CD4-positive, alpha-beta T cell (primary cell): Measurements from ENCODE around the gene CCDC85B. TPM values are rescaled to one million over a fixed set of nuclear protein-coding genes. Genes with fewer than 3 reads are reported as not detected.

Experiments
- ATAC-seq: fragments of 200-7000 bp; cut with Tn5 transposase; one replicate; pipeline ENCODE4 v1.10.0; 2022; ENCODE audit warnings: mild to moderate bottlenecking; ENCODE audit not compliant: poor library complexity
- CTCF ChIA-PET: fragments of 350-600 bp; sonication (Branson Sonifier 250); formaldehyde crosslinking; loops from one replicate; lab custom pipeline; 2021; ENCODE audit warnings: antibody characterized with exemption, inconsistent platforms; lab: Charles Lee
- POLR2A ChIA-PET: fragments of 350-600 bp; sonication (Branson Sonifier 250); formaldehyde crosslinking; loops from one replicate; lab custom pipeline; 2021; ENCODE audit warnings: antibody characterized with exemption, inconsistent platforms; lab: Charles Lee
- DNase-seq, 14 experiments: peaks; one replicate each; pipeline ENCODE4 v3.0.0-alpha.2; 2013 to 2020; ENCODE audit warnings: mixed read lengths in 2 of 14
- H3K27ac ChIP-seq, 2 donors: one replicate each; pipeline versions ENCODE4 v1.5.1 to v1.7.0; 2013; ENCODE audit warnings: low read length in 2 of 2, low read depth in 1 of 2, mild to moderate bottlenecking in 1 of 2
- H3K27me3 ChIP-seq, 2 experiments: 1 replicate in 1 of 2; 2 replicates in 1 of 2; pipeline versions ENCODE4 v1.6.1 to v1.7.0; 2013; ENCODE audit warnings: low read length in 2 of 2, control low read depth in 1 of 2, mild to moderate bottlenecking in 1 of 2, moderate library complexity in 1 of 2; ENCODE audit not compliant: insufficient read depth in 2 of 2, control insufficient read depth in 1 of 2
- H3K36me3 ChIP-seq: one replicate; pipeline ENCODE4 v1.6.1; 2013; ENCODE audit warnings: low read length, control low read depth; ENCODE audit not compliant: insufficient read depth
- H3K4me1 ChIP-seq: one replicate; pipeline ENCODE4 v1.6.1; 2013; ENCODE audit warnings: low read length, control low read depth; ENCODE audit not compliant: insufficient read depth
- H3K4me3 ChIP-seq: one replicate; pipeline ENCODE4 v1.5.1; 2013; ENCODE audit warnings: mild to moderate bottlenecking, low read length, moderate library complexity
- H3K9me3 ChIP-seq, 2 experiments: 1 replicate in 1 of 2; 2 replicates in 1 of 2; pipeline versions ENCODE4 v1.6.1 to v1.7.0; 2013; ENCODE audit warnings: low read length in 2 of 2, mild to moderate bottlenecking in 2 of 2, control low read depth in 1 of 2, moderate library complexity in 1 of 2; ENCODE audit not compliant: control insufficient read depth in 1 of 2, insufficient read depth in 1 of 2
- H3K27ac Mint-ChIP-seq: one replicate; pipeline ENCODE4 v1.8.0; 2020; ENCODE audit warnings: mixed read lengths
- H3K27me3 Mint-ChIP-seq: one replicate; pipeline ENCODE4 v1.8.0; 2021; ENCODE audit warnings: mixed read lengths
- H3K36me3 Mint-ChIP-seq: one replicate; pipeline ENCODE4 v1.8.0; 2021; ENCODE audit warnings: low read depth, mixed read lengths
- H3K4me1 Mint-ChIP-seq: one replicate; pipeline ENCODE4 v1.8.0; 2021; ENCODE audit warnings: low read depth, mixed read lengths
- H3K4me3 Mint-ChIP-seq: one replicate; pipeline ENCODE4 v1.8.0; 2020; ENCODE audit warnings: mild to moderate bottlenecking, mixed read lengths
- H3K9me3 Mint-ChIP-seq: one replicate; pipeline ENCODE4 v1.8.0; 2020; ENCODE audit warnings: mixed read lengths
- CTCF ChIP-seq: fragments of 200-600 bp; IDR thresholded peaks from one replicate; pipeline ENCODE4 v1.8.0; 2022; ENCODE audit warnings: antibody characterized with exemption, mild to moderate bottlenecking
- intact Hi-C, 2 experiments: fragments of 100-400 bp; cut with DNase I in 1 of 2; cut with micrococcal nuclease in 1 of 2; formaldehyde crosslinking; loops; one replicate each; pipeline versions ENCODE4 v1.15.1 to v1.9.0; 2023 to 2025; cut with DNase I, micrococcal nuclease
- total RNA-seq, 174 experiments: library from RNA in 2 of 174; stranded (reverse) in 2 of 174; gene quantifications; one replicate each; pipeline ENCODE4 v1.2.3 and lab custom pipeline; 2021 to 2026

Gene CCDC85B
- total RNA-seq, 2 experiments from 2014 or later: 23.1 to 25.8 TPM

DNA sequence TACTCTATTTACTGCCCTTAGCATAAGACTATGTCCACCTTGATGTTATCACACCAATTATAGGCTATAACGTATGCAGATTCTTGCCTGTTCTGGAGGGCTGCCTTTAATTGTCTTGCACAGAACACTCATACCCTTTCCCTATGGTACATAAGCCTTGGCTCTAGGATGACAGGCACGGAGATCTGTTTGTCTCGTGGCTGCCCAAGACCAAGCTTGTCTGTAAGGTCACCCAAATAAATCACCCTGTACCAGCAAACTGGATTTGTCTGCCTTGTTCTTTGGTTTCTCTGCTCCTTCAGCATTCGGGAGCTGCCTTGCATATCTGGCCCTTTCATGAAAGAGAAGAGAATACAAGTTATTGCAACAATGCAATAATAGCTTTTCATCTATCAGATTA is 47.3 kb downstream of the CCDC85B start:
- no peaks in the 10 kb centered on the region for H3K36me3 Mint-ChIP-seq
- intact Hi-C loops: no loop called here
- no peak overlapping the region for H3K27ac ChIP-seq
- no peak overlapping the region for H3K4me3 Mint-ChIP-seq
- no peaks in the 10 kb centered on the region for H3K27me3 Mint-ChIP-seq
- no peaks in the 10 kb centered on the region for H3K4me1 Mint-ChIP-seq
- H3K27me3 ChIP-seq: no peaks in the 10 kb centered on the region
- ChIA-PET CTCF (no interaction called here), POLR2A (no interaction called here)
- no peaks in the 10 kb centered on the region for H3K9me3 Mint-ChIP-seq
- TF ChIP-seq CTCF: no peak
- H3K4me1 ChIP-seq: no peaks in the 10 kb centered on the region
- H3K27ac Mint-ChIP-seq: no peak overlapping the region
- H3K9me3 ChIP-seq: no peaks in the 10 kb centered on the region
- DNase-seq (no peak), ATAC-seq (no peak)
- no peaks in the 10 kb centered on the region for H3K36me3 ChIP-seq
- H3K4me3 ChIP-seq: no peak overlapping the region

Other genes with a start within 250 kb of the CCDC85B start
- gene RELA, start 227.8 kb upstream of the CCDC85B start, total RNA-seq: 100 to 1,000 TPM; 379 to 382 TPM
- gene KAT5, start 178.4 kb upstream of the CCDC85B start, total RNA-seq: 10 to 100 TPM; 90.9 to 99.6 TPM
- 10 to 100 TPM; 25.3 to 25.9 TPM for gene RNASEH2C, start 169.9 kb upstream of the CCDC85B start, total RNA-seq
- 10 to 100 TPM; 12.7 to 12.8 TPM for gene AP5B1, start 109.7 kb upstream of the CCDC85B start, total RNA-seq
- gene OVOL1, start 103.6 kb upstream of the CCDC85B start, total RNA-seq: under 1 TPM; 0.20 to 0.52 TPM
- under 1 TPM; 0.33 to 0.61 TPM for gene SNX32, start 56.7 kb upstream of the CCDC85B start, total RNA-seq
- 100 to 1,000 TPM; 322 to 331 TPM for gene CFL1, start 32.5 kb upstream of the CCDC85B start, total RNA-seq
- 10 to 100 TPM; 37.7 to 39.2 TPM for gene MUS81, start 30.2 kb upstream of the CCDC85B start, total RNA-seq
- gene EFEMP2, start 17.9 kb upstream of the CCDC85B start, total RNA-seq: 1 to 10 TPM; 5.2 to 5.9 TPM
- 10 to 100 TPM; 20.6 to 21.6 TPM for gene CTSW, start 10.8 kb upstream of the CCDC85B start, total RNA-seq
- gene FIBP, start 2.2 kb upstream of the CCDC85B start, total RNA-seq: 10 to 100 TPM; 19.1 to 19.9 TPM
- 1 to 10 TPM; 1.8 to 2.2 TPM for gene FOSL1, start 9.7 kb downstream of the CCDC85B start, total RNA-seq
- 10 to 100 TPM; 13.7 to 13.8 TPM for gene C11orf68, start 28.4 kb downstream of the CCDC85B start, total RNA-seq
- 10 to 100 TPM; 58.6 to 59.1 TPM for gene DRAP1, start 28.8 kb downstream of the CCDC85B start, total RNA-seq
- gene TSGA10IP, start 54.8 kb downstream of the CCDC85B start, total RNA-seq: not detected
- 10 to 100 TPM; 78.6 to 80.2 TPM for gene SART1, start 71.1 kb downstream of the CCDC85B start, total RNA-seq
- gene EIF1AD, start 111.5 kb downstream of the CCDC85B start, total RNA-seq: 10 to 100 TPM; 88.2 to 94.1 TPM
- 10 to 100 TPM; 21.3 to 22.3 TPM for gene BANF1, start 111.8 kb downstream of the CCDC85B start, total RNA-seq
- gene CST6, start 121.3 kb downstream of the CCDC85B start, total RNA-seq: not detected
- gene CATSPER1, start 135.8 kb downstream of the CCDC85B start, total RNA-seq: not detected
- gene GAL3ST3, start 158.5 kb downstream of the CCDC85B start, total RNA-seq: not detected
- 100 to 1,000 TPM; 182 to 196 TPM for gene SF3B2, start 161.7 kb downstream of the CCDC85B start, total RNA-seq
- 100 to 1,000 TPM; 179 to 183 TPM for gene PACS1, start 179.6 kb downstream of the CCDC85B start, total RNA-seq